ENCODE measurements around the gene EIF4E1B.

DNA sequence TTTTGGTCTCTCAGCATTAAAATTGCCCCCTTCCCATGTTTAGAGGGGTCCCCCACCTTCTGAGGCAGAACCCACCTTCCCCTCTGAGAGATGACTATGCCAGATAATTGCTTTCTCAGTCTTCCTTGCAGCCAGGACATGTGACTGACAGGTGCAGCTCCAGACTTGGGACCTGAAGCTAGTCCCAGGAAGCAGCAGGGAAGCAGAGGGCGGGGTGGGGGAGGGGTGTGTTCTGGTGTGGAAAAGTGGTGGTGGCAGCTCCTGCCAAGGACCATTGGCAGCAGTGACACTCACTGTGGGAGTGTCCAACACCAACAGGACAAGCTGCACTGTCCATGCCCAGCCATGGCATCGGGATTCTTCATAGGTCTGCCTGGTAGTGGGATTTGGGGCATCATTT lies 2.3 kb downstream of the EIF4E1B start:
- TF ChIP-seq, protein P1, sequence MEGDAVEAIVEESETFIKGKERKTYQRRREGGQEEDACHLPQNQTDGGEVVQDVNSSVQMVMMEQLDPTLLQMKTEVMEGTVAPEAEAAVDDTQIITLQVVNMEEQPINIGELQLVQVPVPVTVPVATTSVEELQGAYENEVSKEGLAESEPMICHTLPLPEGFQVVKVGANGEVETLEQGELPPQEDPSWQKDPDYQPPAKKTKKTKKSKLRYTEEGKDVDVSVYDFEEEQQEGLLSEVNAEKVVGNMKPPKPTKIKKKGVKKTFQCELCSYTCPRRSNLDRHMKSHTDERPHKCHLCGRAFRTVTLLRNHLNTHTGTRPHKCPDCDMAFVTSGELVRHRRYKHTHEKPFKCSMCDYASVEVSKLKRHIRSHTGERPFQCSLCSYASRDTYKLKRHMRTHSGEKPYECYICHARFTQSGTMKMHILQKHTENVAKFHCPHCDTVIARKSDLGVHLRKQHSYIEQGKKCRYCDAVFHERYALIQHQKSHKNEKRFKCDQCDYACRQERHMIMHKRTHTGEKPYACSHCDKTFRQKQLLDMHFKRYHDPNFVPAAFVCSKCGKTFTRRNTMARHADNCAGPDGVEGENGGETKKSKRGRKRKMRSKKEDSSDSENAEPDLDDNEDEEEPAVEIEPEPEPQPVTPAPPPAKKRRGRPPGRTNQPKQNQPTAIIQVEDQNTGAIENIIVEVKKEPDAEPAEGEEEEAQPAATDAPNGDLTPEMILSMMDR (IDR thresholded peaks at IDR 0.05) = no peak
- no peak for TF ChIP-seq EZH2 (IDR thresholded peaks at IDR 0.05; ENCODE audit: borderline replicate concordance, insufficient read depth, low read depth, low read length, poor library complexity, severe bottlenecking)
